Kidney tubule cell (primary cell): ENCODE measurements around the gene SBF1.
A peak's percentile ranks its signal among the peaks of the same experiment; 100 is the strongest.

Experiments used
- DNase-seq: peaks from one replicate; pipeline ENCODE4 v3.0.0-alpha.2; 2018; ENCODE audit warnings: low spot score

The SBF1 gene

DNA sequence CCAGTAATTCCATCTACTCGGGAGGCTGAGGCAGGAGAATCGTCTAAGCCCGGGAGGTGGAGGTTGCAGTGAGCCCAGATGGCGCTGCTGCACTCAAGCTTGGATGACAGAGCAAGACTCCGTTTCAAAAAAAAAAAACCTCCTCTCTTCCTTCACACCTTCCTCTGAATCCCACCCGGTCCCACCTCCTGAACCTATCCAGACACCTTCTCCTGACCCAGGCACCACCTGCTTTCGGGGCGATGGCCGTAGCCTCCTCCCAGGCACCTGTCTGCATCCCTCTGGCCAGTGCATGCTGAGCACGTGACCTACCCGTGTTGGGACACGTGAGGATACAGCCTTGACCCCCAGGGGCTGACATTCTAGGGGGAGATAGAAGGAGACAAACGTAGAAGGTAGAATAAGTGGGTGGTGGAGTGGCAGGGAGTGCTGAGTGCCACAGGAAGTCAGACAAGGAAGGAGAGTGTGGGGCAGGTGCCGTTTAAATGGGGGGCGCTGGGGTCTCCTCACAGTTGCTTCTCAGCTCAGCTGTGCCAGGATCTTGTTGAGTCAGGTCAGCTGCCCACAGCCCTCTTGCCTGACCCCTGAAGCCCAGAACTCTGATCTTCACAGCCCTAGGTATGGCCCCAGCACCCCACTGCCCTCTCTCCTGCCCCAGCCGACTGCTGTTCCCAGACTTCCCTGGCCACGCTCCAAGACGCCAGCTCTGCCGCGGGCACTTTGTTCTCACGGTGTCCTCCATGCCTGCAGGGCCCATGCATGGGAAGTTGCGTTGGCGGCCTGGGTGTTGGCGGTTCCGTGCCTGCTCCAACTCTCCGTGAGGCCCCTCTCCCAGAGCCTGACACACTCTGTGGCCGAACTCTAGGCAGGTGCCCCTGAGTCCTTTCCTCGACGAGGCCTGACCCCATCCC is 10.6 kb upstream of the SBF1 start:
- peak; percentile 48 for DNase-seq

DNA sequence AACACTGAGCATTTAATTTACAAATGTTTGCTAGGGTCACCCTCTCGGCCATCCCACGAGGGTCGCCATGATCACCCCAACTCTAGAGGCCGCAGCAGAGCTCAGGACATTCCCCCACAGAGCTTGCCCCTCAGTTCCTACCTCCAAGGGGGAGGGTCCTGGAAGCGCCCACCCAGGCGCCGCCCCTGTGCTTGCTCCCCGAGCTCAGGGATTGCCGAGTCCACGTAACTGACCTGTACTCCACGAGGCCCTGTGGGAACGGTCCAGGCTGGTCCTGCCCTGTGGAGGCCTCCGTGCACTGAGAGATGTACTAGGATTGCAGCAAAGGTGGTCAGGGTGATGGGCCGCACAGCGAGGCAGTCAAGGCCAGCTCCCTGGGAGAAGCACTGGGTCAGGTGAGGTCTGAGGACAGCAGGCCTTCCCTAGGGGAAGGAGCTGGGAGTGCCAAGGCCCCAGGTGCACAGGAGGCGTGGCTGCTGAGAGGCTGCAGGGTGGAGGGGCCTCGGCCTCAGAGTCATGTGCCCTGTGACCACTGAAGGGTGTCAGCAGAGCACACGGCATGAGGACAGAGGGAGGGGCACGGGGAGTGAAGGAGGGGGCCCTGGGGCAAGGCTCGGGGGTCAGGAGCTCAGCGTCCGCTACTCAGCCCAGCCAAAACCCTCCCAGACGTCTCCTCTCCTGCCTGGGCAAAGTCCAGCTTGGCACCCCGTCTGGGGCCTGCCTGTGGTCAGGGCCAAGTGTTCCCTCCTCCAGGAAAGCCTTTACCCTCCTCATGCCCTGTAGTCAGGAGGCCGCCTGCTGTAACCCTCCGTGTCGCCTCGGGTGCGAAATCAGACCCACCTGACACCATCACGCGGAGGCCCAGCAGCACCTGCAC is 9.4 kb upstream of the SBF1 start:
- peak; percentile 47 for DNase-seq

- DNase-seq = no peak
These were observed 8.7 kb upstream of the SBF1 start for GRCh38 chr22:50483556-50483955.

DNA sequence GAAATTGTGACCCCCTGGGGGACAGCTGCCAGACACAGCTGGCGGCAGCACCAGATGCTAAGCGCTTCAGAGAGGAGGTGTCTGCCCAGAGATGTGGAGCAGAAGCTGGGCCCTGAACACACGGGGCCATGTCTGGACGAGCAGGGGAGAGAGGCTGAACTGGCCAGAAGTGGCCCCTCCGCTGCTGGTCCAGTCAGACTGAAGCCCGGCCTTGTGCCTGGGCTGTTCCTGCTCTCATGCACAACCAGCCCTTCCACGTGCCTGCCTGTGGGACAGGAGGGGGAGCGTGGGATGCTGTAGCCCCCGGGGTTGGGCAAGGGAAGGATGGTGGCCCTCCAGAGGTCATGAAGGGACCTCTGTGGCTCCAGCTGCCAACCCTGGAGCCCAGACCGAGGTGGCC is 8.3 kb upstream of the SBF1 start:
- no peak for DNase-seq

- DNase-seq = no peak
These were observed 7.6 kb upstream of the SBF1 start for GRCh38 chr22:50482107-50483074.

DNA sequence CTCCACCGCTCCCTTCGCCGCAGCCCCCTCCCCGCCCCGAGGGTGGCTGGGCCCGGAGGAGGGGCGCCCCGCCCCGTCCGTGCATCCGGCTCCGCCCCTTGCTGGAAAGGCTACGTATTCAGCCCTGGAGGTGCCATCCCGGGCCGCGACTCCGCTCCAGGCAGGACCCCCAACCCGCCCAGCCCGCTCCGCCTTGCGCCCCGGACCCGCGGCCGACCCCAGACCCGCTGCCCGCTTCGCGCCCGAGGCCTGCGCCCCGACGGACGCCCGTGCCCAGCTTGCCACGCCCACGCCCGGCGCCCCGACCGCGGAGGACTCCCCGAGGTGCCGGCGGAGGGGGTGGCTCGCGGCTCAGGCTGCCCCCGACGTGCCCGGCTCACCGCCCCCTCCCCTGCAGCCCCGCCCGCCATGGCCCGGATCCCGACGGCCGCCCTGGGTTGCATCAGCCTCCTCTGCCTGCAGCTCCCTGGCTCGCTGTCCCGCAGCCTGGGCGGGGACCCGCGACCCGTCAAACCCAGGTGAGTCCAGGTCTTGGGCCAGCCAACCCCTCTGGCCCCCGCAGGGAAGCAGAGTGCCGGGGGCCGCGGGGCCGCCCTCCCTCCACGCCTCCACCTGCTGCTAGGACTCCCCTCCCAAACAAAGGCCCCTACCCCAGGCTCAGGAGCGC is 6.7 kb upstream of the SBF1 start, which contains the start of gene ADM2:
ADM2 (plus strand) TSS at position 104 of the 667 bp plus-strand sequence; CDS start at position 409, 305 bp downstream.
- no peak for DNase-seq

DNA sequence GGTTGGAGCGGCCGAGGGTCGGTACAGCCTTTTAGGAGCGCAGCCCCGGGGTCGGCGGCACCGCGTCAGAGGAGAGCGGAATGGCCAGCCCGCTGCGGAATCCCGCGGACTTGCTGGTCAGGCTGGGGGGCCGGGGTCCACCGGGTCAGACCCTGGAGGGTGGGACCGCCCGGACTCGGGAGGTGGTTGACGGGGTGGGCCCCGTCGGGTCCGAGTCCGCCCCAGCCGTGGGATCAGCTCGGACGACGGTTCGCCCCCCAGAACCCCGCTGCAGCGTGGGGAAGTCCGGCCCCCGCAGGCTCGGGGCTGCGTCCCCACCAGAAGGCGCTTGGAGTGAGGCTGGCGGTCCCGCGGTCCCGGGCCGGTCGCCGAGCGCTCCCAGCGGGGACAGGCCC is 6.2 kb upstream of the SBF1 start:
- no peak for DNase-seq

GRCh38 chr22:50479721-50480120 is 4.9 kb upstream of the SBF1 start:
- no peak for DNase-seq

- no peak for DNase-seq
These were observed 3.1 kb upstream of the SBF1 start for GRCh38 chr22:50477923-50478322.

GRCh38 chr22:50476868-50477267 is 2.0 kb upstream of the SBF1 start:
- DNase-seq = no peak

DNA sequence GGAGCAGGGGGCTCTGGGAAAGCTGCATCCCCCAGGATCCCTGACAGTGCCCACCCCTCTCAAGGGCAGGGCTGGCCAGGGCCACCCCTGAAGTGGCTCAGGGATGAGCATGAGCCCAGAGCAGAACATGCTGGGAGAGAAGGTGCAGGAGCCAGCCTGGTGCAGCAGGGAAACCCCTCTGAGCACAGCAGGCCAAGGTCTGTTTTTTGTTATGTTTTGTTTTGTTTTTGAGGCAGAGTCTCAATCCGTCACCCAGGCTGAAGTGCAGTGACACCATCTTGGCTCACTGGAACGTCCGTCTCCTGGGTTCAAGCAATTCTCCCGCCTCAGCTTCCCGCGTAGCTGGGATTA is 792 bp upstream of the SBF1 start:
- no peak for DNase-seq

- peak; percentile 58 for DNase-seq
These were observed 772 bp downstream of the SBF1 start for GRCh38 chr22:50473855-50474671.

GRCh38 chr22:50473088-50473487 is 1.7 kb downstream of the SBF1 start:
- DNase-seq = peak; percentile 43

- DNase-seq = no peak
These were observed 2.9 kb downstream of the SBF1 start for GRCh38 chr22:50471962-50472361.

DNA sequence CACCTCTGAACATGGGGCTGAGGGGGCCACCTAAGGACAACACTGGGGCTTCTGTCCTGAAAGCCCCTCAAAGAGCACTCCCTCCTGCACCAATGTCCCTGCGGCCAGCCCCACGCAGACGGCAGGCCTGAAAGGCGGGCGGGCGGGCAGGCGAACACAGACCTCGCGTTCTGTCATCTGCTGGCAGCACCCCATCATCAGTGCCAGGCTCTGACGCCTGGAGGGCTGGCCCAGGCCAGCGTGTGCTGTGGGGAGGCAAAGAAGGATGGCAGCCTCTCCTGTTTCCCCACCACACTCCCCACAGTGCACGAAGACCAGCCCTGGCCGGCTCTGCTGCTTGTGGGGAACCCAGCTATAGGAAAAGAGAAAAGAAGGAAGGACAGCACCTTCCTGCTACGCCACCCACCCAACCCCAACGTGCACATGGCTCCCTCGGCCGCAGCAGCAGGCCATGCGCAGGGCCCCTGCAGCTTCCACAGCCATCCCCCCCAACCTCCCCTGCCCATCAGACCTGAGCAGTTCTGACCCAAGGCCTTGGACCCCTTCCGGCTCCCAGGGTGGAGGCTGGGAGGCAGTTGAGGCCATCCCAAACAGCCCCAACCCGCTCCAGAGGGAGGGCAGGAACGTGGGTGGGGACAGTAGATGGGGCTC is 3.5 kb downstream of the SBF1 start:
- no peak for DNase-seq

GRCh38 chr22:50470491-50470890 is 4.3 kb downstream of the SBF1 start:
- DNase-seq = no peak

DNA sequence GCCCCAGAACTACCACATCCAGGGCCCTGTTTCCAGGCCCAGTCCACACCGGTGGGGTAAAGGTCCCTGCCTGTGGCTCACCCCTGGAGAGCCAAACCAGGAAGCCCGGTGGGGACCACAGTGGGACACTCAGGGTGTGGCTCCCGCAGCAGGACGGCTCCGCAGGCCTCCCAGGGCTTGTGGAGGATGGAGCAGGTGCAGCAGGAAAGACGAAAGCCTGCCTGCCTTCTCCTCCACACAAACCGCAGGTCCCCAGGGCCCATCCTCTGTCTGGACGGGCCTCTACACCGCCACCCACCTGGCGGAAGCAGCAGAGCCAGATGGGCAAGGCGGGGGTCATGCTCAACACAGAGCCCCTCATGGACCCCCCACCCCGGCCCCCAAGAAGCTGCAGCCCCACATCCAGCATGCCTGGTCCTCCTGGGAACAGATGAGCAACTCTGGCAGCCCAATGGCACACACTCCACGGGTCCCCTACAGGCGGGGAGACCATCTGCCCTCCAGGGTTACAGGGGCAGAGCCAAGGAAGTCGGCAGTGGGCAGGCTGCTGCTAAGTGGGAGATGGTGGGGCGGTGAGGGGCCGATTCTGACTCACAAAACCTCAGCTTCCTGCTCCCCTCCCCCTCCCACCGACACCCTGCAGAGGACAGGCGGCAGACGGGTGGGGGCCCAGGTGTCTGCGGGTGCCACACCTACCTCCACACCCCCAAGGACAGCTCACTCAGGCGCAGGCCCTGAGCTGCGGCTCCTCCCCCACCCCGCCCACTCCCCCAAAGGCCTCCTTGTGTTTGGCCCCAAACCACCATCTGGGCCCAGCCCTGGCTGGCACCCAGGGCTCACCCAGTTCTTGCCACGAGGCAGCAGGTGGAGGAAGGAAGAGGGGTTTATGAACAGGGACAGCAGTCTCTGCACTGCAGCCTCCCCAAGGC is 5.2 kb downstream of the SBF1 start:
- DNase-seq = peak; percentile 75

- DNase-seq = no peak
These were observed 6.2 kb downstream of the SBF1 start for GRCh38 chr22:50468626-50469025.
